H1 (cell line): Measurements from ENCODE around the gene PCBP1. TPM values are rescaled to one million over a fixed set of nuclear protein-coding genes. Genes with fewer than 3 reads are reported as not detected.

Experiments used
- HDAC2 ChIP-seq, 2 experiments: fragments of 300-600 bp in 1 of 2; sonication (generic) in 1 of 2; IDR thresholded peaks; 2 replicates each; pipeline ENCODE4 v1.6.1; 2011 to 2012; ENCODE audit warnings: low read depth in 2 of 2, low read length in 2 of 2, mild to moderate bottlenecking in 2 of 2, moderate library complexity in 2 of 2, borderline replicate concordance in 1 of 2, inconsistent platforms in 1 of 2
- NRF1 ChIP-seq: IDR thresholded peaks from 2 replicates; pipeline ENCODE4 v1.6.1; 2011; ENCODE audit warnings: mild to moderate bottlenecking, low read depth, low read length, improper control_type of control experiment
- polyA plus RNA-seq, 7 experiments: library from polyadenylated mRNA; depleted of rRNA in 3 of 7; stranded (reverse) in 5 of 7; unstranded in 2 of 7; fragments of >200 nt in 5 of 7; fragments of 200-250 nt in 2 of 7; gene quantifications; 1 replicate in 5 of 7; 2 replicates in 1 of 7; 4 replicates in 1 of 7; pipeline versions ENCODE4 v1.2.1 to v1.2.3, GENCODE V29; 2011 to 2013; ENCODE audit warnings: missing spikeins in 2 of 7, mixed read lengths in 2 of 7
- total RNA-seq: library from RNA; stranded (reverse); fragmentation: NEBNext Ultra II Directional; extraction: Animal tissue kit (Norgen Biotek cat#: 25700); gene quantifications from 2 replicates; pipeline ENCODE4 v1.2.1, GENCODE V29; 2021

Gene PCBP1
- total and polyA plus RNA-seq, 2 of the 8 experiments (the other 6 are each of a cell fraction or from before 2014, with no cell fraction given): 279 to 493 TPM

GRCh38 chr2:70115646-70116442 lies 28.6 kb downstream of the PCBP1 start (continued):
- no peak for TF ChIP-seq NRF1
- no peak for TF ChIP-seq HDAC2 (IDR thresholded peaks at IDR 0.05; ENCODE audit: borderline replicate concordance in 1 of 2, low read depth in 2 of 2, low read length in 2 of 2)
